HG02884 (cell line): Measurements from ENCODE around the gene KRTAP19-8.

Experiments
- ATAC-seq: cut with Tn5 transposase; IDR thresholded peaks from one replicate; pipeline ENCODE4 v1.9.1; 2021; ENCODE audit warnings: mild to moderate bottlenecking, moderate library complexity; ENCODE audit not compliant: unreplicated experiment

Gene KRTAP19-8

GRCh38 chr21:31038376-31038775 is at the start of gene KRTAP19-8:
Gene KRTAP19-8, minus strand, starts transcription at chr21:31038476. Its CDS starts 33 bp downstream, at chr21:31038443.
- no peak for ATAC-seq

GRCh38 chr21:31087639-31088473 is 49.6 kb upstream of the KRTAP19-8 start:
- ATAC-seq: no peak

GRCh38 chr21:31084689-31085088 is 46.4 kb upstream of the KRTAP19-8 start:
- ATAC-seq: no peak

- peak; percentile 86 for ATAC-seq
These were observed 40.5 kb upstream of the KRTAP19-8 start for GRCh38 chr21:31078796-31079195.

GRCh38 chr21:31078216-31078615 is 39.9 kb upstream of the KRTAP19-8 start:
- ATAC-seq: peak; percentile 18

GRCh38 chr21:31075848-31076247 is 37.6 kb upstream of the KRTAP19-8 start:
- ATAC-seq: no peak

GRCh38 chr21:31072533-31072932 is 34.3 kb upstream of the KRTAP19-8 start:
- no peak for ATAC-seq

- ATAC-seq: peak; percentile 99
These were observed 26.5 kb upstream of the KRTAP19-8 start for GRCh38 chr21:31064803-31065202.

GRCh38 chr21:31052489-31053142 is 14.3 kb upstream of the KRTAP19-8 start:
- ATAC-seq: no peak

GRCh38 chr21:31050577-31051157 is 12.4 kb upstream of the KRTAP19-8 start:
- no peak for ATAC-seq

- ATAC-seq: no peak
These were observed 7.6 kb upstream of the KRTAP19-8 start for GRCh38 chr21:31045841-31046240.

GRCh38 chr21:31043471-31043870 is 5.2 kb upstream of the KRTAP19-8 start:
- no peak for ATAC-seq

GRCh38 chr21:31042080-31042464 is 3.8 kb upstream of the KRTAP19-8 start:
- peak; percentile 53 for ATAC-seq

- ATAC-seq: peak; percentile 44
These were observed 3.2 kb upstream of the KRTAP19-8 start for GRCh38 chr21:31041295-31042079.

GRCh38 chr21:31034378-31034777 is 3.9 kb downstream of the KRTAP19-8 start:
- ATAC-seq: no peak

GRCh38 chr21:31030367-31031106 is 7.7 kb downstream of the KRTAP19-8 start:
- peak; percentile 83 for ATAC-seq

- ATAC-seq: no peak
These were observed 14.6 kb downstream of the KRTAP19-8 start for GRCh38 chr21:31023680-31024079.

- ATAC-seq: no peak
These were observed 16.0 kb downstream of the KRTAP19-8 start for GRCh38 chr21:31022306-31022705.

GRCh38 chr21:31018232-31018631 is 20.0 kb downstream of the KRTAP19-8 start:
- no peak for ATAC-seq

- ATAC-seq: no peak
These were observed 23.4 kb downstream of the KRTAP19-8 start for GRCh38 chr21:31014891-31015290.
